AG10803 (cell line): ENCODE measurements around the gene CENPP.

ENCODE experiments used
- DNase-seq: peaks from one replicate; pipeline ENCODE4 v3.0.0; 2010; ENCODE audit warnings: low read depth
- H3K4me3 ChIP-seq: 2 replicates; pipeline ENCODE4 v1.5.1; 2011; ENCODE audit warnings: mild to moderate bottlenecking, low read length, control low read depth
- CTCF ChIP-seq: conservative IDR thresholded peaks from 2 replicates; pipeline ENCODE4 v1.5.1; 2011; ENCODE audit warnings: mild to moderate bottlenecking, low read length, control low read depth, inconsistent platforms

The CENPP gene

GRCh38 chr9:92291577-92291976, 34.2 kb upstream of the CENPP start:
- DNase-seq = no peak
- TF ChIP-seq CTCF = no peak
- peak overlapping the region; percentile 75 for H3K4me3 ChIP-seq

- DNase-seq = peak; percentile 32
- peak overlapping the region; percentile 75 for H3K4me3 ChIP-seq
These were observed 33.2 kb upstream of the CENPP start for GRCh38 chr9:92292338-92293074.

GRCh38 chr9:92293075-92293354, 32.7 kb upstream of the CENPP start:
- TF ChIP-seq CTCF = no peak
- H3K4me3 ChIP-seq = peak overlapping the region; percentile 75
- no peak for DNase-seq

More at GRCh38 chr9:92292338-92293074, 33.2 kb upstream of the CENPP start:
- no peak for TF ChIP-seq CTCF

GRCh38 chr9:92293452-92294296, 32.1 kb upstream of the CENPP start, which contains the start of gene IARS1:
Gene IARS1 (minus strand): TSS chr9:92293697. CDS start chr9:92289419, 4,278 bp downstream.
- peak; percentile 42 for TF ChIP-seq CTCF
- H3K4me3 ChIP-seq = peak within 1 kb of the TSS; percentile 75
- peak; percentile 98 for DNase-seq

GRCh38 chr9:92294297-92294676, 31.5 kb upstream of the CENPP start:
- H3K4me3 ChIP-seq = peak overlapping the region; percentile 75
- peak; percentile 38 for DNase-seq
- TF ChIP-seq CTCF = no peak

- no peak overlapping the region for H3K4me3 ChIP-seq
- no peak for DNase-seq
- no peak for TF ChIP-seq CTCF
These were observed 30.4 kb upstream of the CENPP start for GRCh38 chr9:92295240-92295790.

GRCh38 chr9:92295827-92296258, 29.9 kb upstream of the CENPP start:
- no peak for TF ChIP-seq CTCF
- peak; percentile 5 for DNase-seq
- H3K4me3 ChIP-seq = no peak overlapping the region
